T-helper 1 cell (primary cell): ENCODE results near the gene OR52N2.

ENCODE experiments used
- DNase-seq, 5 donors: peaks; one replicate each; pipeline ENCODE4 v3.0.0-alpha.2; 2012 to 2020
- total RNA-seq, 4 donors: gene quantifications; one replicate each; lab custom pipeline; 2026; lab: John Stamatoyannopoulos, UW

Gene OR52N2
- 0 to 0.12 (median 0) reads per million in 4 donors for total RNA-seq

DNA sequence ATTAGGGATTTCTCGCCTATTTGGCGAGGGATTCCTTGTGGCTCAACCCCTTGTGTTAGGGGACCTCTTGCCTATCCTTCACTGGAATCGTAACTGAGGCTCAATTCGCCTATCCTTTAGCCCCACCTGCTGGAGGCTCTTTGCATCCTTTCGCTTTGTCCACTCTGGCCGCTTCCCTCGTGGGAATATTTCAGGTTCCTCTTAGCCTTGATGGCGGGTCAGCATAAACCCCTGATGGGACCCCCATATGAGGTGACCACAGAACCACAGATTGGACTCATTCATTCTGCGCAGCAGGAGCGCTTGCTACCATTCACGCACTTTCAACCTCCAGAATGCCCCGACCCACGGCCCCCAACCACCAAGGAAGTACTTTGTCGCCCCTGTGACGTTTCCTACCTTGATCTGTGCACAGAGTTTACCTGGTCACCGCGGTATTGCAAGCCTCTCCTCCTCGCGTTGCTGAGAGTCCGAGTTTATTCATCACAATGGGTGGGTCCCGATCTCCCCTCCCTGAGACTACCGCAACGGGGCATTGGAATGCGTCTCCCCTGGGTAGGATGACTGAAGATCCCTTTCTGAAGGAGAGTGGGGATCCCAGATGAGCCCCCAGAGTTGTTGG, at the start of gene OR52N2:
Gene OR52N2 (plus strand): TSS at position 425 of the 622 bp plus-strand sequence. CDS start 11,412 bp downstream, outside the sequence.
- peak; percentile 38 to 68 (median 54) for DNase-seq

DNA sequence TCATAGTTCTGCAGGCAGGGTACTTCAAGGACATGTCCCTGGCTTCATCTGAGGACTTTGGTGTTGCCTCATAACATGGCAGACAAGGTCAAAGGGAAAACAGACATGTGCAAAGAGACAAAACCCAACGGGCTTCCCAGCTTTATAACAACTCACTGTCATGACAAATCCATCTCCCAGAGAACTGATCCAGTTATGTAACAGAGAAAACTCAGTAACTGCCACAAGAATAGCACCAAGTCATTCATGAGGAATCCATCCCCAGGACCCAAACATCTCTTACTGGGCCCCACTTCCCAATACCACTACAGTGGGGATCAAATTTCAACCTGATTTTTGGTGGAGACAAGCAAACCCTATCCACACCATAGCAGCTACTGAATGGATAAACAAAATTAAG, 41.7 kb upstream of the OR52N2 start:
- no peak for DNase-seq

DNA sequence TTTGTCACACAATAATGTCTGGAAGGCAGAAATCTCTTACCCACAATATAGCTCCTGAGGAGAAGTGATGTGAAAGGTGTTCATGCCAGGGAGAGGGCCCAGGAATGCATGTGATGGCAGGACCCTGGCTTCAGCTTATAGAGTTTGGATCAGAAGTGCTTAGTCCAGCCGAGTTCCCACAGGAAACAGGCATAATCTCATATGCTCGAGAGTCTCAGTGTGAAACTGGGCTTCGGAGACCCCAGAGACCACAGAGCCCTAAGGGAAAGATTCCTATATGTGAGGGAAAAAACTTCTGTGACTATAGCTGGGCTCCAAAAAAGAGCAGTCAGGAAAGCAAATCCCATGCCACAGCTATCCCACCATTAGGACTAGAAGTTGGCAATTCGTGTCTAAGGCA, 25.5 kb upstream of the OR52N2 start, which contains the start of gene OR52N5:
Gene OR52N5 (minus strand): TSS at position 101 of the 400 bp plus-strand sequence. CDS start 4,721 bp downstream, outside the sequence.
- no peak for DNase-seq

DNA sequence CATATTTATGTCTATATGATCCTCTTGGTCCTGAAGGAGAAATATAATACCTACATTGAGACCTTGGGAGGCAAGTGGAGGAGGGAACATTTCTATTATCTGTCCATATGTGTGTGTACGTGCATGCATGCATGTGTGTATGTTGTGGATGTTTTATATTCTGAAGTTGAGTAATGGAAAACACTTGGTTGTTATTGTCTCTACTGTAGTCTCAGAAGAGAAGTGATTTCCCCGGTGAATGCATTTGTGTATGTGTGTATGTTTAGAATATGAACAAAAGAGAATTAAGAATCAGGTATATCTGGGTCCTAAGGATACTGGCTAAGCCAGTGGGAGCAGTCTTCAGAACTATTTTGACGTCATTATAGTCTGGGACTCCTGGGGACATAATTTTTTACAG, 17.6 kb upstream of the OR52N2 start, which contains the start of gene OR52N1:
Gene OR52N1 (minus strand): TSS at position 101 of the 400 bp plus-strand sequence. CDS start 2,449 bp downstream, outside the sequence.
- no peak for DNase-seq

DNA sequence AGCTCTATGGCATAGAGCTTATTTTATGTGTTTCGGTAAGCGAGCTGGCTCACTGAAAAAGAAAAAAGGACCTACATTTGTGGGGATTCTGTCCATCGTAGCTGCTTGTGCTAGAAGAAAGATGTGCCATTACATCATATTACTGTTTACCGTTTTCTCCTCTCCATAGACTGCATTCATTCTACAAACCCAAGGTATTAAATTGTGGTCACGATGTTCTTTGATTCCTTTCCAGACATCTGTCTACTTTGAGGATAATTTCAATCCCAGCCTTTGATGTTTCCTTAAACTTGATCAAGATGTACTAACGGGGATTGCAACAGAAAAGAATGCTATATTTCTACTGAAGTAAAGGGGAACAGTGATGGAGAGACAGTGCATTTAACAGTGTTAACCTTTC, 12.2 kb upstream of the OR52N2 start:
- no peak for DNase-seq

DNA sequence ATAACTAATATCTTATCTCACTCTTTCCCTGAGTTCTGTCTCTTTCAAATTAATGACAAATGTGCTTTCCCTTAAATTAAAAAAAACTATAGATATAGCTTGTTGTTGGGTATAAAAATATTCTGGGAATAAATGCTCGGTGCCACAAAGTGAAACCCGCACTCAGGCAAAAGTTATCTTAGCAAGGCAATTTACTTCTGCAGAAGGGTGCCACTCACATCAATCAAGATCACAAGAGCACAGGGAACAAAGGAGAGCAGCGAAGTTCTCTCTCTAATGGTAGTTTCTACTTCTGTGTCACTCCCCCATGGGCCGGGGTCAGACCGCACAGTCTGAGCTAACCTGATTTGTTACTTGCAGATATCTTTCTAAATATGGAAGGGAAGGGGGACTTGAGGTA, 4.7 kb upstream of the OR52N2 start:
- DNase-seq = no peak

DNA sequence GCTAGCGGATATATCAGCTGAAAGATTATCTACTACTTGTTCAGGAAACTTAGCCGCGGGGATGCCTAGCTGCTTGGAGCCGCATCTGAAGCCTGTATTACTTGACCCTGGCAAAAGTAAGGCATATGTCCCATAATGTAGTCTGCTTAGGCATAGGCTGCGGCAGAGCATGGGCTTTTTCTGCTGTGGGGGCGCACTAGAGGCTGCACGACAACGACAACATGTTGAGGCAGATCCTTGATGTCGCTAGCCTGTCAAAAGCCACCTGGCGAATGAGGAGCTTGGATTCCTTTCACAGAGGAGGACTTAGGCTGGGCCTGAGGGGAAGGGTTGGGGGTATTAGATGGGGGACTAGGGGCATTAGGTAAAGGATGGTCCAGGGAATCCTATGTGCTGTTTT, 1.1 kb upstream of the OR52N2 start:
- no peak for DNase-seq

DNA sequence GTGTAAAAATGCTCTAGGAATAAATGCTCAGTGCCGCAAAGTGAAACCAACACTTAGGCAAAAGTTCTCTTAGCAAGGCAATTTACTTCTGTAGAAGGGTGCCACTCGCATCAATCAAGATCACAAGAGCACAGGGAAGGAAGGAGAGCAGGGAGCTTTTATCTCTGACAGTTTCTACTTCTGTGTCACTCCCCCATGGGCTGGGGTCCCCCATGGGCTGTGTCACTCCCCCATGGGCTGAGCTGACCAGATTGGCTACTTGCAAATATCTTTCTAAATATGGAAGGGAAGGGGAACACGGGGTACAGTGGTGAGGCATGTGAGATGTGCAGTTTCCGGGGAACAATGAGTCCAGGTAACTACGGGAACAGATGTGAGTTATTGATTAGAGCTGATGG, 397 bp downstream of the OR52N2 start:
- DNase-seq = no peak

DNA sequence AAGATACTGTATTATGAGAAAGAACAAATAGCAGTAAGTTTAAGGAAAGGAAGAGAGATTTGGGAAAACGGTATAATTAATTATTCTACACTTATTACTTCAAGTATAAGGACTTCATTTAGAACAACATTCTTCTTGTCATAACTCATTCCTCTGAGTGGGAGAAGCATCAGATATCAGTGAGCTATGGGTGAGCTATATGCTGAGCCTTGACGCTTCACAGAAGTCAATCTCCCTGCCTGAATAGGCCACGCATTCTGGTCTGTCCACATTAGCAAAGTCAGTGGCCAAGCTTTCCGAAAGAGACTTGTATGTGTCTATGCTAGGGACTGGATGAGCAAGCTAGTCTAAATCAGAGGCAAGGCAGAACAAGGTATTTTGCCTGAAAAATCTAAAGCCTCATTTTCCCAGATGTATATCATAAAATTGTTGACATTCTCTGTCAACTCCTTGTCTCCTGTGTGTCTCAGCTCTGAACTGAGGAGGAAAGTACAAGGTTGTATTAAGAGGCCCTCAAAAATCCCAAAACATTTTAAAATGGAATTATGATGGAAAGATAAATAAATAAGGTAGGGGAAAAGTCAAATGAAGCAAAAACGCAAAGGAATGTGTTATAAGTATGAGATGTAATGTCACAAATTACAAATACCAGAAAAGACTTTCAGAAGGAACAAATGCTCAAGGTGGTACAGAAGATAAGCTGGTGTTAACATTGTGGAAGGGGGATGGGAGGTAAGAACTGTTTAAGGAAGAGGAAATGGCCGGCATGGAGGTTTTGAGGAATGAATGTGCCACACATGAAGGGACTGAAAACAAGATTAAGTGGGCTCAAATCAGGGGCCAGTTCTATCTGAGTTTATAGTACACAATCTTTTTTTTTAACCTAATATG, 1.4 kb downstream of the OR52N2 start:
- no peak for DNase-seq

DNA sequence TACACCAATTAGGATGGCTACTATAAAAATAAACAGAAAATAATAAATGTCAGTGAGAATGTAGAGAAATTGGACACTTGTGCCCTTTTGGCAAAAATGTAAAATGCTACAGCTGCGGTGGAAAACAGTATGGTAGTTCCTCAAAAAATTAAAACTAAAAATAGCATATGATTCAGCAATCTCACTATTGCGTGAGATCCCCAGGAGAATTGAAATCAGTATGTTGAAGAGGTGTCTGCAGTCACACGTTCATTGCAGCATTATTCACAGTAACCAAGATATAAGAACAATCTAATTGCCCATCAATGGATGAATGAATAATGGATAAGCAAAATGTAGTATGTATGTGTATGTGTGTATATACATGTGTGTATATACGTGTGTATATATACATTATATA, 6.8 kb downstream of the OR52N2 start:
- no peak for DNase-seq

DNA sequence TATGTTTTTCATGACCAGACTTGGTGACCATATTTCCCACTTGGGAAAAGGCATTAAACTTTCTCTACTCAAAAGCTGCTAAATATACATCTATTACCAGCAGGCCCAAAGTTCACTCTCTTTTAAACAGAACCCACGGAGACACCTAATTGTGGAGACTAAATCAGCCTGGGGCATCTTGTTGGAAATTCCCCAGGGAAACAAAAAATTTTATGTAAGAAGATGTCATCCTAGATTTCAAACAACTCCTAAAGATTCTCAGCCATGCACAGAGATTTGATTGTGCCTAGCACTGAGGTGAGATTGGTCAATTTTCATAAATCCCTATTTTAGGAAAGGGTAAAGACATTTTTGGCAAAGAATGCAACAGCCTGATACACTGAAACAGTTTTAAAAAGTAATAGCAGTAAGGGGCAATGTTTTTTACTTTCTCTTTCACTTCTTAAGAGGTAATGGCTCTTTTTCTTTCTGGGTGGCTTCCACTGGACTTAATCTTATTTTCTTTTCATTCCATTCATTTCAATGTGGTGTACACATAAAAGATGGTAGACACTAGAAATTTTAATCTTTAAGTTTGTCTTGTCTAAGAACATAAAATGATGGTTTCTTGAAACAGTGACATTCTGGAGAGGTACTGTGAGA, 9.6 kb downstream of the OR52N2 start:
- peak in 1 of 5 donors; percentile 2 for DNase-seq

DNA sequence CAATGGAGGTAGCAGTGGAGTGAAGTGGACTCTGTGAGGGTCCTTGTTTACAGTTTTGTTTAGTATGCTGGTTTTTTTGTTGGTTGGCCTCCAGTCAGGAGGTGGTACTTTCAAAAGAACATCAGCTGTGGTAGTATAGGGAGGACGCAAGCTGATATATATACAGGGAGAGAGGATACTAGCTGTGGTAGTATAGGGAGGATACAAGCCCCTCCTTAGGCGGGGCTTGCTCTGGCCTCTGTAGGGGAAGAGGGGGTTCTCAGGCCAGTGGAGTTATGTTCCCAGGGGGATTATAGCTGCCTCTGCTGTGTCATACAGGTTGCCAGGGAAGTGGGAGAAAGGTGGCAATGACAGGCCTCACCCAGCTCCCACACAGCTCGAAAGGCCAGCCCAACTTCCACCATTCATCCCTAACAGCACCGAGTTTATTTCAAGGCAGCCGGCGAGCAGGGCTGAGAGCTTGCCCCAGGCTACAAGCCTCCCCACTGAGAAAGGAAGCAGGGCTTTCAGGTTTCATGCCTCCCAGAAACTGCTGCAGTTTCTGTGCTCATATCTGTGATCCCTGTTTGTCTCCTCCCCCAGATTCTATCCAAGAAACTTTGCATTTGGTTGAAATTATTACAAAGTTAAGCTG, 22.6 kb downstream of the OR52N2 start:
- DNase-seq = no peak

DNA sequence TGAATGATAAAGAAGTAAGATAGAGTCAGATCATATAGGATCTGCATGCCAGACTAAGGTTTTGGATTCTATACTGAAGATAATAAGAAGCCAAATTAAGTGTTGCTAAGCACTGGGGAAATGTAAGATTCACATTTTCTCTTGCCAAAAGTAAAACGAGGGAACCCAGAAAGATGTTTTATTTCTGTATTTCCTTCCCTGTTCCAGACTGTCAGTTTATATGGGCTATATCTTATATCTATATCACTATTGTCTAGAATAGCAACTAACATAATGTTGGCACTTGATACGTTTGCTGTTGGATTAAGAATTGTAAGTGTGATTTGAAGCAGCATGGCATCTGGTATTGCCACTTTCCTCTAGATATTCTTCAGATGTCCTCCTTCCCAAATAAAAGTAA, 24.7 kb downstream of the OR52N2 start:
- DNase-seq = no peak

DNA sequence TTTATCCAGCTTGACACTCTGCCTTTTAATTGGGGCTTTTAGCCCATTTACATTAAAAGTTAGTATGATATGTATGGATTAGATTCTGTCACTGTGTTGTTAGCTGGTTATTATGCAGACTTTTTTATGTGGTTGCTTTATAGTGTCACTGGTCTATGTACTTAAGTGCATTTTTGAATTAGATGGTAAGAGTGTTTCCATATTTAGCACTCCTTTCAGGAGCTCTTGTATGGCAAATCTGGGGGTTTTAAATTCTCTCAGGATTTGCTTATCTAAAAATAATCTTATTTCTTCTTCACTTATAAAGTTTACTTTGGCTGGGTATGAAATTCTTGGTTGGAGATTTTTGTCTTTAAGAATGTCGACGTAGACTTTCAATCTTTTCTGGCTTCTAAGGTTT, 29.0 kb downstream of the OR52N2 start:
- DNase-seq = no peak

DNA sequence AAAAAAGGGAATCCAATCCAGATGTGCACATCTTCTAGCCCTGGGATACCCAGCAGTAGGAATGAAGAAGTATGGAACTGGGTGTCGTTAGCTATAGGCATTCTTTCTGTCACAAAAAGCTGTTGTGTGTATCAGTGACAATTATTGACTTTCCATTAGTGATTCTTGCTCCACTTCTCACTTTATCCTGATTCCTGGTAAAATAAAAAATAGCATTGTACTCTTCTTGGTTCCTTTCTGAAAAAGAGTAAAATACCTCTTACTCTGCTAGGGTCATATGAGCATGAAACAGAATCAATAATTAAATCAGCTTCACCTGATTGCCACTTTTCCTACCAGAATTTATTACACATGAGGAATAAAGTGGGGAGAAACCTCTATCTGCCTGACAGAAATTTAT, 33.1 kb downstream of the OR52N2 start, which contains the start of gene OR52E6:
Gene OR52E6 (minus strand): TSS at position 101 of the 400 bp plus-strand sequence. CDS start 0 bp downstream, at position 101.
- no peak for DNase-seq

DNA sequence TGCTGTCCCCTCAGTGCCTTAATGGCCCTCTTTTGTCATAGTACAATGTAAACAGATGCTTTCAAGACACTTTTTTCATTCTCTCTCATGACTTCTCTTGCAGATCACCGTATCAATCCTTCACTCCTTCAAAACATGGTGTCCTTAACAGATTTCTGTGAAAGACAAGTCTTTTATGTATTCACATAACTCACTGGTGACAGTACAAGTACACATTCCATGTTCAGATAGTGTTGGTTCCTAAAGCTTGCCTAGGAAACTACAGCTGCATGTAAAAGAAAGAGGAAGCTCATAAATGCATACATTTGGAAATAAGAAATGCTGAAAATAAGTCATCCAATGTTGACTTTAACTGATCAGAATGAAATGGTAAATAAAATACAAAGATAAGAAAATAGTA, 38.0 kb downstream of the OR52N2 start:
- no peak for DNase-seq

DNA sequence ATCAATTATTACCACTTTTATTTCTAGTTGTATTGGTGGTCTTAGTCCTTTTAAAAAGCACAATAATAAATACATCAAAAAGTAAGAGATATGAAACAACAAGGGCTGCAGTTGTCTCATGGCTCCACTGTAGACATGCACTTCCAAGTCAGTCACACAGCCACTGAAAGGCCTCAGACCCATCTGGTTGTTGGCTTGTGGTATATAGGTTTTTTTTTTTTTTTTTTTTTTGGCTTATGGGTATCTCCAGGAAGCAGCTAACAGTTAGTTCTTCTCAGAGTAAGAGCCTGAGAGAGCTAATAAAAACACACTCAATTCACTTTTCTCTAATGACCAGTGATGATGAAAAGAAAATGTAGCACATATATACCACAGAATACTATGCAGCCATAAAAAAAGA, 39.0 kb downstream of the OR52N2 start:
- no peak for DNase-seq

DNA sequence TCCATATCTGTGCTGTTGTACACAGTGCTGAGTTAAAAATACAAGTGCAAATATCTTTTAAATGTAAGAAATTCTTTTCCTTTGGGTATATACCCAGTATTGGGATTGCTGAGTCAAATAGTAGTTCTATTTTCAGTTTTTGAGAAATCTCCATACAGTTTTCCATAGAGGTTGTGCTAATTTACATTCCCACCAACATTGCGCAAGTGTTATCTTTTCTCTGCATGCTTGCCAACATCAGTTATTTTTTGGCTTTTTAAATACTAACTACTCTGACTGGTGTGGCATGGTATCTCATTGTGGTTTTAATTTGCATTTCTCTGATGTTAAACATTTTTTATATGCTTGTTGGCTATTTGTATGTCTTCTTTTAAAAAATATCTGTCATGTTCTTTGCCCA, 42.3 kb downstream of the OR52N2 start:
- DNase-seq = no peak

DNA sequence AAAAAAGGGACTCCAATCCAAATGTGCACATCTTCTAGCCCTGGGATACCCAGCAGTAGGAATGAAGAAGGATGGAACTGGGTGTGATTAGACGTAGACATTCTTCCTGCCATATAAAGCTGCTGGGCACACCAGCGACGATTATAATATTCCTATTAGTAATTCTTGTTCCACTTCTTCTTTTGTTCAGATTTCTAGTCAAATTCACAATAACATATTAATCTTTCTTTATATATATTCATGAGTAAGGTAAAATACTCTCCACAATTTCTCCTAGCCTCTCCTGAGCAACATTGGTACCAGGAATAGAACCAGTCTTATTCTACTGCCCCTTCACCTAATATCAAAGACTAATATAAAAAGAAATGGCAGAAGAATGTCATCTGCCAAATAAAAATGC, 48.9 kb downstream of the OR52N2 start, which contains the start of gene OR52E8:
Gene OR52E8 (minus strand): TSS at position 101 of the 400 bp plus-strand sequence. CDS start 0 bp downstream, at position 101.
- DNase-seq = no peak

DNA sequence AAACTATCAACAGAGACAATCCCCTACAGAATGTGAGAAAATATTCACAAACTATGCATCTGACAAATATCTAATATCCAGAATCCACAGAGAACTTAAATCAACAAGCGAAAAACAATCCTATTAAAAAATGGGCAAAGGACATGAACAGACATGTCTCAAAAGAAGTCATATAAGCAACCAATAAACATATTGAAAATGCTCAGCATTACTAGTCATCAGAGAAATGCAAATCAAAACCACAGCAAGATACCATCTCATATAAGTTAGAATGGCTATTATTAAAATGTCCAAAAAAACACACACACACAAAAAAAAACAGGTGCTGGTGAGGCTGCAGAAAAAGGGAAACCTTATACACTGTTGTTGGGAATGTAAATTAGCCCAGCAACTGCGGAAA, 57.1 kb downstream of the OR52N2 start:
- no peak for DNase-seq
